NK-92 (cell line): ENCODE data around the gene ADGRG6.

Source experiments
- DNase-seq: peaks from one replicate; lab custom pipeline; 2025; ENCODE audit not compliant: unreplicated experiment; lab: John Stamatoyannopoulos, UW

ADGRG6 gene

DNA sequence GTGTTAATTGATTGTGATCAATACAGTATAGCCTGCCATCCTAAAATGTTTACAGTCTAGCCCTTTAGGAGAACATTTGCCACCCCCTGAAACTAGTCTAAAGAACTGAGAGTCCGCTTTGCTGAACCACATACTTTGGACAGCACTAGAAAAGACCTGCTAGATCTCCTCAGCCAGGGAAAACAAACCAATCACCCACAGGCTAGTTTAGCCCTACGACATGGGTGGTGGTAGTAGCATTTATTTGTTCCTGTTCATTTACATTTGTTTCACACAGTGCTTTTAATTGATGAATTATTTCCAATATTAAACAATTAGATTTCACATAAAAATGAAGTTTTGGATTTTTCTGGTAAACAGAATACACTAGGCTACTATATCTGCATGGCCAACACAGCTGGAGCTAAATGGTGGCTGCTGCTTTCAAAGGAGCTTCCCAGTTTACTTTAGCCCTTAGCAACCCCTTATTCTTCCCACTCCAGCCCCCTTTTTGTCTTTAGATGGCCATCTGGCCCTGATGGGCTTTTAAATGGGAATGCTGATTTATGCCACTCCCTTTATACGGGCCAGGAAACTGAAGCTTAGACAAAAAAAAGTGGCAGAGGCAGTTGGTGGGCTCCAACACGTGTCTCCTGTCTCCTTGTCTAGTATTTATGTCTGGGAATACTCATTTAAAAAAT, 72.4 kb downstream of the ADGRG6 start:
- no peak for DNase-seq

- no peak for DNase-seq
These were observed 73.3 kb downstream of the ADGRG6 start for GRCh38 chr6:142374965-142375733.

DNA sequence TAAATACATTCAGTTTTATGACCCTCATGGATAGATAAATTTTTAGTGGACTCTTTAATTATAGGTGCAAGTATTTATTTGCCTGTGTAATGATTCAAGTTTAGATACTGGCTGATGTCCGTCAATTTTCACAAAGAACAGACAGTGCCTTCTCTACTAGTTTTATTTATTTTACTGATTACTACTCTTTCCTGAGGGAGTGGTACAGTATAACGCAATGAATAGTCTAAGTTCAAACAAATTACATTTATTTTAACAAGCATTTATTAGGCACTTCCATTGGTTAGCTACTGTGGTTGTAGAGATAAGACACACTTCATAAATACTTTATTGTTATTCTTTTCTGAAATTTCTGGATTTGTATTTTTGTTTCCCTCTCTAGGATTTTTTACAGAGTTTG, 74.3 kb downstream of the ADGRG6 start:
- DNase-seq, result no peak

GRCh38 chr6:142376800-142377496, 75.1 kb downstream of the ADGRG6 start:
- DNase-seq, result no peak

GRCh38 chr6:142377497-142377848, 75.7 kb downstream of the ADGRG6 start:
- no peak for DNase-seq

GRCh38 chr6:142378138-142378875, 76.5 kb downstream of the ADGRG6 start:
- DNase-seq, result no peak

DNA sequence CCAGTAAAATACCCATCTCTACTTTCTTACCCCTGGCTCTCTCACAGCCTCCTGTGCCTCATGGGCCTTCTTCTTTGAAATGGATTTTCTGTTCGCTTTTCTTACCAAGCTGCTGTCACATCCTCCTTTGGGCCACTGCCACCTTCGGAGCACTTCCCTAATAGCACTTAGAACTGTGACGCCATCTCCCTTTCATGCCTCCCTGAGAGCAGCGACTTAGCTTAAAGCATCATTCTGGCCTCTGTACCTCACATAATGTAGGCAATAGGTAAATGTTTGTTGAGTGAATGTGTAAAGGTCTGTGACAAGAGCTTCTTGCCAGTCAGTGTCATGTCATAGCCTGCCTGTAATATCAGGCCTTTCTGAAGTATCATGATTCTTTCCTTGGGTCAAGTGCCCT, 78.8 kb downstream of the ADGRG6 start:
- DNase-seq, result no peak

GRCh38 chr6:142381181-142381580, 79.4 kb downstream of the ADGRG6 start:
- no peak for DNase-seq

- no peak for DNase-seq
These were observed 80.1 kb downstream of the ADGRG6 start for GRCh38 chr6:142381845-142382378.

GRCh38 chr6:142384519-142385254, 82.9 kb downstream of the ADGRG6 start:
- DNase-seq, result no peak

DNA sequence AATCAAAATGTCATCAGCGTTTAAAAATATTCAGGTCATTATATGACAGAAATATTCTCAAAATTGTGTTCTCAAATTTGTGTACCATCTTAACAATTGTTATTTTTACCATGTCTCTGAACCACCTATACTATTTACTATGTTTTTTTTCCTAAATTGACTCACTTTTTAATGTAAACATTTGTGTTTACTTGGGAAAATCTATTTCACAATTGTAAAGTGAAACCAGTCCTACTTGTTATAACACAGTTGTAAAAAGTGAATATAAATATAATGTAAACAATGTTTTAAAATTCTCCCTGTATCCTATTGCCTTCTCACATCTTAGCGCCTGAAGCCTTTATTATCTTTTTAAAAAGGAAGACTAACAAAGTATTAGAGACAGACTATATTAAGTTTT, 83.5 kb downstream of the ADGRG6 start:
- DNase-seq, result no peak

DNA sequence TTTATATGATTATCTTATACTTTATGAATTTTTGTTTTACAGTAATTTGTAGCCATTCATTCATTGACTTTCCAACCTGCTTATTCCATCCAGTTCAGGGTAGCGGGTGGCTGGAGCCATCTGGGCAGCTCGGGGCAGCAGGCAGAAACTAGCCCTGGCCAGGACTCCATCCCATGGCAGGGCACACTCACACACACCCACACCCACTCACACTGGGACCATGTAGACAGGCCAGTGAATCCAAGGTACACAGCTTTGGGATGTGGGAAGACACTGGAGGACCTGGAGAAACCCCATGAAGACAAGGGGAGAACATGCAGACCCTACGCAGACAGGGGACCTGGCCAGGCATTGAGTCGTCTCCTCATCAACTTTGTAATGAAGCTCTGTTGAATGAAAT, 84.8 kb downstream of the ADGRG6 start:
- DNase-seq, result no peak

- DNase-seq, result no peak
These were observed 86.4 kb downstream of the ADGRG6 start for GRCh38 chr6:142387997-142388815.

DNA sequence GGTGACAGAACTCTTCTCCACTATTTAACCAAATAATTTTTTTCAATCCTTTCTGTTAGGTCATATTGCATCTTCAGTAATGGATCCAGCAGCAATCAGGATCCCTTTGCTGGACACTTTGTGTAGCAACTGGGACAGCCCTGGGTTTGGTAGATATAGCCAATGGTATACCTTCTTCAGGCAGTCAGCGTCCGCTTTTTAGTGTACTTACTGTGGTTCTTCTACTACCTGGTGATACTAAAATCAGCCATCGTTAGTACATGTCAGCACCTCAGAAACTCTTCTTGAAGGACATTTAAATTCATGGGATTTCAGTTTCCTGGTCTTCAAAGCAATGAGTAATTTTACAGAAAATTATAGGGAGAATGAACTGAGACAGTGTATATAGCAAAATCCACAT, 93.5 kb downstream of the ADGRG6 start:
- no peak for DNase-seq

DNA sequence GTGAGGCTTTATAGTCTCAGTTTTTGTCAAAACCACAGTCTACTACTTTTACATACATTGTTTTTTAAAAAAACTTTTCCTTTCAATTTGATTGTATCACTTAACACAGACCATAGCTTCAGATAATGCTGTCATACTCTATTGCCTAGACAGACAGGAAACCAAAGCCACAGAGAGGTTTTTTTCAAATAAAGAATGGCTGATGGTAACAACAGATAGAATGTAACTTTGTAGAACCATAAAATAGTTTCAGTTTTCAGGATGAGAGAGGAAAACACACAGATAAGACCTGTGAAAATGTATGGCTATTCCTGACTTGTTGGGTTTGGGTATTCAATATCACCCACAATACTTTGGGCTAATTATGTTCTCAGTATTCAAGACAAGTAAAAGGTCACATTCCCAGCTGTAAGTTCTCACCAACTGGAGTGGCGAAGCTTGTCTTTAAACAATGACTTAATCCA, 94.0 kb downstream of the ADGRG6 start:
- DNase-seq, result no peak

DNA sequence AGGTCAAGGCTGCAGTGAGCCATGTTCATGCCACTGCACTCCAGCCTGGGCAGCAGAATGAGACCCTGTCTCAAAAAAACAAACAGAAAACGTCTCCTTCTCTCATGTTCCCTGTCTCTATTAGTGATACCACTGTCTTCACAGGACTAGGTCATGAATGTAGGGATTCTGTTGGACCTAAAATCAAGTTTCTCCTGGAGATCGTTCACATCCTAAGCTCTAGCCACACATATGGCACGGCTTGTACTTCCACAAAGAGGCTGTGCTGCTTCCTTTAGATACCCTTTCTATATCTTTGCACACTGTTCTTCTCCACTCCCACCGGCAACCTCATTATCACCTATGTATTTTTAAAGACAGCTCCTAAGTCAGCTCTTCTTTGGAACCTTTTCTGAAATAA, 96.5 kb downstream of the ADGRG6 start:
- DNase-seq, result no peak

DNA sequence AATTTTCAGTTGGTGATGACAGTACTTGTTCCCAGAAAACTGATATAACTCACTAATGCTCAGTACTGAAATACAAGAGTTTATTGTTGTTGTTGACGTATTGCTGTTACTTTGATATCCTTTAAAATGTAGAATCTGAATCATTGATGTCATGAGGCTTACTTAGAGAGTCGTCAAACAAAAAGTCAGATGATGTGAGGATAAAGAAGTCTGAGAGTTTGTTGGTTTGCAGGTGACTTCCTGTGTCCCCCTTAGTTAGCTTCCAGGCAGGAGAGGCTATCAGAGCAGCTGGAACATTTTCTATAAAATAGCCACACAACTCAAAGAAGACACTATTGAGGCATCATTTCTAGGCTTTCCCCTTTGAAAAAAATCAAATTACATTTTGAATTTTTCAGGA, 97.9 kb downstream of the ADGRG6 start:
- DNase-seq, result no peak

DNA sequence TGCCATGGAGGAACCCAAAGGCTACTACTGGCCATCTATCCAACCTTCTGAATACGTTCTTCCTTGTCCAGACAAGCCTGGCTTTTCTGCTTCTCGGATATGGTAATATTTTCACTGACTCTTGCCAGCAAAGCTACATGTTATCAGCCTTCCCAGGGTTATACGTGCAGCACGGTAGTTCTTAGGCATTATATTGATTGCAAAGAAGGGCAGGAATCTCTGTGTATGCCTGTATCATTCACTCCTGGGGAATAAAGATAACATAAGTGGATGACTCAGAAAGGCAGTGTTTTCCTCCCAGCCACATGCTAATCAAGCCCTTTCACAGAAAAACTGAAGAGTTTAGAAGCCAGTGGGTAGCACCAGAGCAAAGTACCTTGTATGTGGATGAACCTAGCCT, 98.7 kb downstream of the ADGRG6 start:
- no peak for DNase-seq

- DNase-seq, result no peak
These were observed 100.0 kb downstream of the ADGRG6 start for GRCh38 chr6:142401838-142402237.

GRCh38 chr6:142404751-142405150, 102.9 kb downstream of the ADGRG6 start:
- no peak for DNase-seq
